Measurements from ENCODE around the gene LRSAM1. TPM values are rescaled to one million over a fixed set of nuclear protein-coding genes. Genes with fewer than 3 reads are reported as not detected.

LRSAM1 gene
- total and polyA plus RNA-seq, 9 of the 15 experiments (the other 6 are each of a cell fraction or from before 2014, with no cell fraction given), result 0.07 to 16.2 (median 4.7) TPM

- TF ChIP-seq ATF3 (IDR thresholded peaks at IDR 0.05) (no peak), ATF3 (CRISPR knock-in tag; conservative IDR thresholded peaks at IDR 0.05) (no peak), BCOR (IDR thresholded peaks at IDR 0.05) (peak; percentile 90), SMARCA5 (IDR thresholded peaks at IDR 0.05) (peak; percentile 91), RBM39 (optimal IDR thresholded peaks at IDR 0.05; ENCODE audit: low read depth, low read length) (no peak), FOXA1 (IDR thresholded peaks at IDR 0.05; ENCODE audit: borderline replicate concordance) (no peak), ZFP36 (IDR thresholded peaks at IDR 0.05; ENCODE audit: low read depth, low read length, partially characterized antibody) (peak; percentile 89)
Observed at GRCh38 chr9:127541176-127541575, 89.9 kb downstream of the LRSAM1 start (continued).

GRCh38 chr9:127541865-127542264, 90.6 kb downstream of the LRSAM1 start:
- Histone ChIP-seq H3K36me3 (ENCODE audit: control insufficient read depth, insufficient read depth, low read length) (peaks cover 22% of the 10 kb centered on the region; the same call in 1 of the 3 replicates), H2AFZ (ENCODE audit: low read depth, low read length) (no peak overlapping the region), H3K4me1 (replicated peaks in 1 of 2; ENCODE audit: control insufficient read depth in 2 of 2, insufficient read depth in 2 of 2, low read length in 2 of 2) (peaks cover 42 to 64% of the 10 kb centered on the region in 2 experiments), H3K79me2 (ENCODE audit: control insufficient read depth, insufficient read depth, low read length) (peaks cover 80% of the 10 kb centered on the region), H4K20me1 (replicated peaks; ENCODE audit: control insufficient read depth, insufficient read depth, low read length) (no peaks in the 10 kb centered on the region; the same call in none of the 2 replicates), H3K27ac (ENCODE audit: extremely low read depth, low read depth, low read length) (no peak overlapping the region), H3K9me3 (replicated peaks; ENCODE audit: control insufficient read depth, insufficient read depth, low read depth, low read length) (no peaks in the 10 kb centered on the region), H3K9me1 (ENCODE audit: control insufficient read depth, insufficient read depth, low read length) (peaks cover 7% of the 10 kb centered on the region), H3K27me3 (ENCODE audit: control insufficient read depth in 2 of 2, insufficient read depth in 2 of 2, low read length in 2 of 2) (no peaks in the 10 kb centered on the region), H3K9ac (ENCODE audit: insufficient read depth in 1 of 2, low read depth in 2 of 2, low read length in 2 of 2) (peak overlapping the region in 1 of 2 experiments; percentile 55; a peak in 1 of 4 replicates), H3K4me3 (no peak overlapping the region), H3K4me2 (ENCODE audit: insufficient read depth, low read length) (no peak overlapping the region)
- POLR2A ChIA-PET, result interaction anchor here (0.6 to 0.7 kb wide), 2 partner anchors 13 to 24 kb away, joined by 3 read pairs; no protein-coding TSS in a partner anchor
- in situ Hi-C loops (cut with MboI), result no loop called here
- intact Hi-C loops (cut with micrococcal nuclease), result no loop called here
- DNase-seq (ENCODE audit: extremely low read depth in 1 of 4, low spot score in 3 of 4) (no peak), FAIRE-seq (no peak), ATAC-seq (no peak)
- TF ChIP-seq HMG20B (CRISPR knock-in tag; IDR thresholded peaks at IDR 0.05), result no peak
- no TSS peak for BruUV-seq (replicated peaks)
- WGBS (ENCODE audit: insufficient coverage, low coverage, missing lambda C conversion rate), result 91% methylated on average over 8 of the region's 8 CpGs
- CTCF ChIA-PET (ENCODE audit: low intra/inter-chr PET ratio), result no interaction called here

Measured in K562 (cell line).